ENCODE measurements around the gene MIX23.
A peak's percentile ranks its signal among the peaks of the same experiment; 100 is the strongest.
"Not testable (repeated sequence)": the region's sequence is repeated elsewhere in the genome, so short reads cannot be mapped to it uniquely, and the experiment has no call there.

The MIX23 gene

GRCh38 chr3:122392868-122393844, 10.1 kb upstream of the MIX23 start:
- peak; percentile 12 for DNase-seq (ENCODE audit: low read depth)

DNA sequence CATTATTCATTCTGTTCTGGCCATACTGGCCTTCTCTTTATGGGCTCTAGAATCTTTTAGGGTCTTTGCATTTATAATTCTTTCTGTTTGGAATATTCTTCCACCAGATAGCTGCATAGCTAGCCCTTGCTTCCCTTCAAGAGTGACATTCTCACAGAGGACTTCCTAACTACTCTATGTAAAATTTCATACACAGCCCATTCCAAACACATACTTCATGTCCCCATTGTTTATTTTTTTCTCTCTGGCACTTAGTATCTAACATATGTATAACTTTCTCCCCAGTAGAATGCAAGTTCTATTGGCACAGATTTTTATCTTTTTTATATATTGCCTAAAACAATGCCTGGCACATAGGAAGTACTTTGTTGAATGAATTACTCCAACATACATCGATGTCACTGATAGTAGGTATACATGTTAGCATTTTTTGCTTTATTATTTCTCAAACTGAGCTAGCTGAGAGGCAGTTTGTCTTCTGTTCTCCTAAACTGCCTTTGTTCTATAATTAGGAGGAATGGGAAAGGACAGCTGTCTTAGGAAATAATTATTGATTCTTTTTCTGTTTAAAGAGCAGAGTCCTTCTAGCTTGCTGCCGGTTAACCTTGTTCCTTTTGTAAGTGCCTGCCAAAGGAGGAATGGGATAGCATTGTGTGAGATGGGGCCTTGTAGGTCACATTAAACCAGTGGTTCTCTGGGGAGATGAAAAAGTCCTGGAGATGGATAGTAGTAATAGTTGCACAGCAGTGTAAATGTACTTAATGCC, 8.8 kb upstream of the MIX23 start:
- no peak for DNase-seq (ENCODE audit: low read depth)

GRCh38 chr3:122390665-122391064, 7.6 kb upstream of the MIX23 start:
- DNase-seq (ENCODE audit: low read depth) = no peak

DNA sequence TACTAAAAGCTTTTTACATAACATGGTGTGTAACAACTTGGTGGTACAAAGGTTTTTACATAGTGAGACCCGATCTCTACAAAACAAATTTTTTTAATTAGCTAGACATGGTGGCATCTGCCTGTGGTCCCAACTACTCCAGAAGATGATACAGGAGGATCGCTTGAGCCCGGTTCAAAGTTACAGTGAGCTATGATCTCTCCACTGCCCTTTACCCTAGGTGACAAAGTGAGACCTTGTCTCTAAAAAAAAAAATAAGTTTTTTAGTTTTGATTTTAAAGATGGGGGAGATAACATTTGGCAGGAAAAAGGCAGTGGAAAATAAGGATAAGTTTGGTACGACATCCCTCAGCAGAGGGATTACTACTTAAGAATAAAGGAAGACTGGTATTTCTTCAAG, 6.9 kb upstream of the MIX23 start:
- no peak for DNase-seq (ENCODE audit: low read depth)

GRCh38 chr3:122389197-122389596, 6.2 kb upstream of the MIX23 start:
- DNase-seq (ENCODE audit: low read depth) = no peak

DNA sequence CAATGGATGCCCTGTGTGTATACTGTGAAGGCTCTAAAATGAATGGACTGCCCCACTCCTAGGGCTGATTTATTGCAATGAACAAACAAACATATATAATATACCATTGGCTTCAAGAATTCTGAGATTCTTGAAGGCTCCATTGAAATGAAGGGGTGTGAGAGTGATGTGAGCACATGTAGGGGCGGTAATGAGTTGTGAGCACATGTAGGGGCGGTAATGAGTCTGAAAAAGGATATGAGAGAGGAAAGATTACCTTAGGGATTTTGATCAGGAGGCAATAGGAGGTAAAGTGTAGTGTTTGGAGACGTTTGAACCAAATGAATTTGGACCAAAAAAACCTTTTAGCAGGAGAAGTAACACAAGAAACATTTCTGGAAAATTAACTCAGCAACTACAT, 4.7 kb upstream of the MIX23 start:
- DNase-seq (ENCODE audit: low read depth) = no peak

GRCh38 chr3:122383771-122384697, 1.0 kb upstream of the MIX23 start, which contains the start of gene FAM162A:
TSS of gene FAM162A (plus strand) at chr3:122384182. CDS start at chr3:122384266, 84 bp downstream.
- peak; percentile 88 for DNase-seq (ENCODE audit: low read depth)

- no peak for DNase-seq (ENCODE audit: low read depth)
These were observed 5.1 kb downstream of the MIX23 start for GRCh38 chr3:122377975-122378374.

DNA sequence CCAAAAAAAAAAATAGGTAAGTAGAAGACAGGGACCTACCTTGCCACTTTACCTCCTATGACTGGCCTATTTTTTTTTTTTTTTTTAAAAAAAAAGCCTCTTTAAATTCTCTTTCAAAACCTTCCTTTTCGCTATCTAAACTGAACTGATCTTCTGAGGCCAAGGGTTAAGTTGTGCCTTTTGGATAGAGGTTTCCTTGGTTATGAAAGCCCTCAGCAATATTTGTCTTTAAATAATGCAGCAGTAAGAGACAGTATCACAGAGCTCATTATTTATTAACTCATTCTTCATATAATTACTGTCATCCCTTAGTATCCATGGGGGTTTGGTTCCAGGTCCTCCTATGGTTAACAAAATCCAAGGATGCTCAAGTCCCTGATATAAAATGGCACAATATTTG, 9.0 kb downstream of the MIX23 start:
- no peak for DNase-seq (ENCODE audit: low read depth)

- DNase-seq (ENCODE audit: low read depth) = no peak
These were observed 16.7 kb downstream of the MIX23 start for GRCh38 chr3:122366379-122366749.

DNA sequence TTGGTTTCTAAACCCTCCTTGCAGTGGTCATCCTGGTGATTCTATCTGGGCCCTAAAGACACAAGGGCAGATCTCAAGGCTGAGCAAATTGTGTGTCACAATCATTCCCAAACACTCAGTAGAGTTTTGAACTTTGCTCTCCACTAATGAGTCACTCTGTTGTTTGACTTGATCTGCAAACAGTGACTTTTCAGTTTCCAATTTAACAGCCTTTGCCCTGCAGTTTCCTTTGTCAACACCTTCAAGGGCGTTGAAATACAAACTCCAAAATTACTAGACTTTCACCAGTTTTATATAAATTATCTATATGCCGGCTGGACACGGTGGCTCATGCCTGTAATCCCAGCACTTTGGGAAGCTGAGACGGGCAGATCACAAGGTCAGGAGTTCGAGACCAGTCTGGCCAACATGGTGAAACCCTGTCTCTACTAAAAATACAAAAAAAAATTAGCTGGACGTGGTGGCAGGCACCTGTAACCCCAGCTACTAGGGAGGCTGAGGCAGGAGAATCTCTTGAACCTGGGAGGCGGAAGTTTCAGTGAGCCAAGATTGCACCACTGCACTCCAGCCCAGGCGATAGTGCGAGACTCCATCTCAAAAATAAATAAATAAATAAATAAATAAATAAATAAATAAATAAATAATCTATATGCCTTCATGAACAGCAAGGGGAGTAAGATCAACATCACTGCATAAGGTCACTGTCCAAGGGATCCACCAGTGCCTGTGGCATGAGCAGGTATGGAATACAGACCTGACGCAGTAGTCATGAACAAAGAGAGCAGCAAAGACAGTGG, 17.3 kb downstream of the MIX23 start:
- not testable (repeated sequence) for DNase-seq (ENCODE audit: low read depth)

DNA sequence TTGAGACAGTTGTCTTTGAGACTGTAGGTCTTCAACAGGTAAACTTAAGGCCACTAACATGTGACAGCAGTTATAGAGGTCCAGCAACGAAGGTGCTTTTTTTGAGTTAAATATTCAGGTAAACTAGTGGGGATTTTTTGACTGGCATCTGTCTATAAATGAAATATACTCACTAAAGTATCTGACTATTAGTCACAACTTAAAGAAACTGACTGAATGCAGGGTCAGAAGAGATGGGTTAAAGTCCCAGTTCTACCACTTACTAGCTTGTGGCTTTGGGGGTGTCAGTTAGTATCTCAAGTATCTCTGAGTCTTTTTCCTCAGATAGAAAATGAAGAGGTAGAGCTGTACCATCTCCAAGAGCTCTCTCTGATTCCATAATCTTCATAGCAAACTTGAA, 18.0 kb downstream of the MIX23 start:
- DNase-seq (ENCODE audit: low read depth) = no peak

GRCh38 chr3:122364490-122364889, 18.5 kb downstream of the MIX23 start:
- no peak for DNase-seq (ENCODE audit: low read depth)

DNA sequence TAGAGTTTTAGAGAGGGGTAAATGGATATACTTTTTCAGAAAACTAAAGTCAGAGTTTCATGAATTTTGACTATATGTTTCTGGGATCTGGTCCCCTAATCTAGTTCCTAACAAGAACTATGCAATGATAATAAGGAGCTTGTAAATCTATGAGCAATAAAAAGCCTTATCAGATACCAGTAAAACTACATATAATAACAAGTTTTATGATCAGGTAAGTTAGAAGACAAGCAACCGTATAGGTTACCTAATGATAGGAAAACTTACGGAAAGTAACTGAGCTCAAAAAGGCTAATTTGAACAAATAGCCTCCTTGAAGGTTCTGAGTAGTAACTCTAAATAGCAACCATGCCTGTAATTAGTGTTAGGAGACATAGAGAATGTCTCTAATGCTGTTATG, 21.0 kb downstream of the MIX23 start:
- DNase-seq (ENCODE audit: low read depth) = no peak

- no peak for DNase-seq (ENCODE audit: low read depth)
These were observed 24.4 kb downstream of the MIX23 start for GRCh38 chr3:122358703-122359032.

DNA sequence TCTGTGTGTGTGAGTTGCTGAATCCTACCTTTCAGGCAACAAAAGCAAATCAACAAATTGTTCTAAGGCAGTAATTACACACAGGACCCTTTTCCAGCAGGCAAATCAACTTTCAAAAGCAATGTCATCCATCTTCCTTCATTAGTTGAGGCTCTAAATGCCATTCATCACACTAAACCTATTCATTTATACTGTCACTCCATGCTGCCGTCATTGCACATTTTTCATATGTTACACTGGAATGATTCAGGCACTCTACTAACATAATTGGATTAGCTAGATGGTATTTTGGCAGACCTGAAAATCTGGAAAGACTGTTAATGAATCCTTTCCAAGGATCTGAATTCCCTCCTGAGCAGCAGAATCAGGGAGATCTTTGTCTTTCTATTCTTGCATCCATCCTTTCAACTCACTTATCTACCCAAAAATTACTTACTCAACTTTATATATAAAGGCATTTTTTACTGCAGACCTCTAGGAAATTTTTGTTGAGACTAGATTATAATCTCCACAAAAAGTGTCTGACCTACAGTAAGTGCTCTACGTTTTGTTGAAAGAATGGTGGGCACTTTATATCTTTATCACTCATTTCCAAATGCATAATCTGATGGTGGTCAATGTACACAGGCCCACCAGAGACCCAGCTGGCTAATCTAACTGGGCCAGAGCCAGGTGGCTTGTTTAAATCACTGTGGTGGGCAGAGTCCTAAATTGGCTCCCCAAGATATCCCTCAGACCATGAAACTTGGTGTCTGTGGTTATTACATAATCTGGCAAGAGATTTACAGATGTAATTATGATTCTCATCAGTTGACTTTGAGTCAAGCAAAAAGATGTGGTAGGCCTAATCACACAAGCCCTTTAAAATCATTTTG, 25.0 kb downstream of the MIX23 start:
- DNase-seq (ENCODE audit: low read depth) = no peak

DNA sequence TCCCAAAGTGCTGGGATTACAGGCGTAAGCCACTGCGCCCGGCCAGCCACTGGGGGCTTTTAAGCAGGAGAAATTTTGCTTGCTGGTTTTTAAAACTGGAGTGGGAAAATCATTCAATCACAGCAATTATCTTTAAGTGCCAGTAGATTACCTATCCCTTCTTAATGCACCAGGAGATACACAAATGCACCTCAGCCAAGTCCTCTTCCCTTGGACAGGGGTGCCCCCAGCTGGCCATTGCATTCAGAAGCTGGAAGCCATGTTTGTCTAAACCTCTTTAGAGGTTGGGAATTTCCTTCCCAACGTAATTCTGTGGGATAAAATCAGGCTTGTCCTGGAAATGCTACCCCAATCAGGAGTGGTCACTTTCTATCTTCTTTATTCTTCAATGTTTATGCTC, 26.6 kb downstream of the MIX23 start:
- DNase-seq (ENCODE audit: low read depth) = no peak

GRCh38 chr3:122355612-122356011, 27.4 kb downstream of the MIX23 start:
- no peak for DNase-seq (ENCODE audit: low read depth)

DNA sequence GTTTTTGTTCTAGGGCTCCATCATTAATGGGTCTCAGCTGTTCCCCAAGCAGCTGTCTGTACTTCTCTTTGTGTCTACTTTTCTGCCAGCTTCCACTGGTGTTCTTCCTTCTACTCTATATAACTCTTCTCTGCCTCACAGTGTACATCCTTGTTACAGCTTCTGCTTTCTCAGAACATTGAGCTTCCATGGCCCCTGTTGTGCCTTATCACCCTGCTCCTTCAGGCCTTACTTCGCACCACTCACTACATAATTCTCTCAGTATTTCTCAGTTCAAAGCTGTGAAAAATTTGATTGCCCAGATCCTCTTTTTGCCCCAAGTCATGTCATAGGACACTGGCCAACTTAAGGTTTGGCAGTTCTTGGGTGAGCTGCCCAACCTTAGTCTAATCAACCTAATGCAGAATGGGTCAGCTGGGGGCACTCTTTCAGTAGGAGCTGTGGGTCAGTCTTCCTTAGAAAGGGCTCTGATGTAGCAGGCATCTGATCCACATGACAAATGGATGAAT, 29.1 kb downstream of the MIX23 start:
- DNase-seq (ENCODE audit: low read depth) = no peak

DNA sequence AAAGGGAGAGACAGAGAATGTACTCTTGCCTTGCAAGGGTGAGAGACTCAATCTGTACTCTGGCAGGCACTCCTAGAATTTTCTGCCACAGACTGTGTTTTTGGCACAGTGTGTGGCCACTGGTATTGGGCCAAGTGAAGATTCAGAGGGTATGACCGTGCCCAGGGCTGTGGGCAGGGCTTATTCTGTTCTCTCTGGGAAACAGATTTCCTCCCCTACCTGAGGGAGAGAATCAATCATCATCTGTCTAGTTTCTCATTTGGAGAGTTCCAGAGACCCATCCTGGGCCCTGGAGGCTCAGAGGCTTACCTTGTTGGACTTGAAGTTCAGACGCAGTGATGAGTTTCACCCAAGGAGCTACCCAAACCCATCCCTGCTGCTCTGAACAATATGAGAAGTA, 29.8 kb downstream of the MIX23 start:
- no peak for DNase-seq (ENCODE audit: low read depth)
